Endothelial cell of umbilical vein (primary cell): Measurements from ENCODE around the gene RASL11A. TPM values are rescaled to one million over a fixed set of nuclear protein-coding genes. Genes with fewer than 3 reads are reported as not detected.

ENCODE experiments used
- BruUV-seq: library from RNA; stranded (reverse); fragments of 400-500 nt; replicated peaks from 2 replicates; lab custom pipeline; 2021; lab: Mats Ljungman, UMichigan
- CTCF ChIA-PET: fragments of 300-600, 350-600 bp; sonication (Branson Sonifier 250); formaldehyde crosslinking; loops from one replicate; lab custom pipeline; 2021; ENCODE audit warnings: antibody characterized with exemption, inconsistent platforms; lab: Charles Lee
- POLR2A ChIA-PET: fragments of 300-600, 350-600 bp; sonication (Branson Sonifier 250); formaldehyde crosslinking; loops from one replicate; lab custom pipeline; 2021; ENCODE audit warnings: antibody characterized with exemption, inconsistent platforms; lab: Charles Lee
- DNase-seq: peaks from one replicate; pipeline ENCODE4 v3.0.0-alpha.2; 2011; ENCODE audit warnings: low read depth, low spot score
- FAIRE-seq: peaks from 2 replicates; lab custom pipeline; 2011; peaks lifted over from hg19 to GRCh38; lab: Jason Lieb, UNC
- H2AFZ ChIP-seq: 2 replicates; pipeline ENCODE4 v1.6.0; 2012; ENCODE audit warnings: low read depth, low read length, control low read depth, inconsistent platforms
- H3K27ac ChIP-seq: 2 replicates; pipeline ENCODE4 v1.5.1; 2011; ENCODE audit warnings: low read depth, mild to moderate bottlenecking, control low read depth, low read length, moderate library complexity; ENCODE audit not compliant: insufficient read depth
- H3K27me3 ChIP-seq, 2 experiments: 2 replicates each; pipeline versions ENCODE4 v1.6.0 to v1.6.1; 2011; ENCODE audit warnings: low read length in 2 of 2, mixed read lengths in 1 of 2; ENCODE audit not compliant: control insufficient read depth in 2 of 2, insufficient read depth in 2 of 2
- H3K36me3 ChIP-seq, 2 experiments: 2 replicates in 1 of 2; 3 replicates in 1 of 2; pipeline ENCODE4 v1.5.1; 2011; ENCODE audit warnings: low read length in 2 of 2, mild to moderate bottlenecking in 1 of 2, moderate library complexity in 1 of 2; ENCODE audit not compliant: control insufficient read depth in 2 of 2, insufficient read depth in 2 of 2; ENCODE audit errors: extremely low read depth in 1 of 2
- H3K4me1 ChIP-seq: 3 replicates; pipeline ENCODE4 v1.5.1; 2011; ENCODE audit warnings: mild to moderate bottlenecking, low read length; ENCODE audit not compliant: control insufficient read depth, insufficient read depth; ENCODE audit errors: extremely low read depth
- H3K4me2 ChIP-seq: 2 replicates; pipeline ENCODE4 v1.6.1; 2011; ENCODE audit warnings: low read length, control low read depth, mixed read lengths; ENCODE audit not compliant: insufficient read depth
- H3K4me3 ChIP-seq, 3 experiments: fragments of 200-600 bp in 1 of 3; sonication (generic), shearing (Covaris generic) in 1 of 3; replicated peaks in 1 of 3; 2 replicates each; pipeline ENCODE4 v1.5.1; 2011 to 2016; ENCODE audit warnings: control low read depth in 3 of 3, low read length in 3 of 3, mild to moderate bottlenecking in 2 of 3, inconsistent platforms in 1 of 3, low read depth in 1 of 3, moderate library complexity in 1 of 3; ENCODE audit not compliant: insufficient read depth in 1 of 3
- H3K79me2 ChIP-seq: 2 replicates; pipeline ENCODE4 v1.6.0; 2012; ENCODE audit warnings: low read length, inconsistent platforms; ENCODE audit not compliant: control insufficient read depth, insufficient read depth
- H3K9ac ChIP-seq: replicated peaks from 2 replicates; pipeline ENCODE3; 2011; ENCODE audit warnings: low read length, control low read depth; ENCODE audit not compliant: insufficient read depth; ENCODE audit errors: extremely low read depth
- H3K9me1 ChIP-seq: replicated peaks from 3 replicates; pipeline ENCODE4 v1.6.0; 2011; ENCODE audit warnings: mild to moderate bottlenecking, low read length; ENCODE audit not compliant: control insufficient read depth, insufficient read depth; ENCODE audit errors: extremely low read depth
- H3K9me3 ChIP-seq: replicated peaks from 2 replicates; pipeline ENCODE4 v1.5.1; 2012; ENCODE audit warnings: low read length, inconsistent platforms; ENCODE audit not compliant: control insufficient read depth, insufficient read depth
- H4K20me1 ChIP-seq: replicated peaks from 2 replicates; pipeline ENCODE3; 2011; ENCODE audit warnings: mild to moderate bottlenecking, low read length; ENCODE audit not compliant: control insufficient read depth, insufficient read depth; ENCODE audit errors: extremely low read depth
- CTCF ChIP-seq, 2 donors: IDR thresholded peaks; 1 replicate in 1 of 2; 2 replicates in 1 of 2; pipeline ENCODE4 v1.5.1; 2011; ENCODE audit warnings: low read length in 2 of 2, mild to moderate bottlenecking in 2 of 2, moderate library complexity in 2 of 2, control low read depth in 1 of 2, inconsistent platforms in 1 of 2, low read depth in 1 of 2; ENCODE audit not compliant: insufficient read depth in 1 of 2; ENCODE audit errors: extremely low read depth in 1 of 2
- EZH2 ChIP-seq: IDR thresholded peaks from 2 replicates; pipeline ENCODE4 v1.6.1; 2012; ENCODE audit warnings: borderline replicate concordance, low read depth, mild to moderate bottlenecking, moderate library complexity, low read length, inconsistent platforms; ENCODE audit not compliant: severe bottlenecking
- FOS ChIP-seq: IDR thresholded peaks from 2 replicates; pipeline ENCODE4 v1.6.1; 2011; ENCODE audit warnings: mild to moderate bottlenecking, low read length, moderate library complexity, borderline replicate concordance; ENCODE audit not compliant: insufficient read depth
- GATA2 ChIP-seq: IDR thresholded peaks from 2 replicates; pipeline ENCODE4 v1.7.0; 2011; ENCODE audit warnings: low read depth, mild to moderate bottlenecking, moderate library complexity, mixed read lengths, low read length; ENCODE audit not compliant: insufficient read length, insufficient read depth
- JUN ChIP-seq: IDR thresholded peaks from 2 replicates; pipeline ENCODE4 v1.6.1; 2011; ENCODE audit warnings: borderline replicate concordance, low read depth; ENCODE audit not compliant: insufficient read length, insufficient read depth
- MAX ChIP-seq: IDR thresholded peaks from 2 replicates; pipeline ENCODE4 v1.6.1; 2011; ENCODE audit not compliant: insufficient read depth, insufficient read length
- MYC ChIP-seq: IDR thresholded peaks from one replicate; pipeline ENCODE4 v1.6.1; 2011; ENCODE audit warnings: mild to moderate bottlenecking, low read depth, low read length
- POLR2A ChIP-seq: IDR thresholded peaks from 2 replicates; pipeline ENCODE4 v1.6.1; 2012; ENCODE audit warnings: low read depth, mild to moderate bottlenecking, control low read depth, low read length
- POLR2AphosphoS5 ChIP-seq: IDR thresholded peaks from 2 replicates; pipeline ENCODE4 v1.6.1; 2012; ENCODE audit warnings: low read depth, mild to moderate bottlenecking, control low read depth, low read length, moderate library complexity; ENCODE audit not compliant: insufficient read depth
- dilution Hi-C: fragments of 300-500 bp; cut with MboI; formaldehyde crosslinking; loops from one replicate; pipeline ENCODE4 v1.15.0; 2019; ENCODE audit warnings: low sequenced_read_pairs; ENCODE audit not compliant: extremely low pct_ligation_motif_present
- intact Hi-C: fragments of 100-400 bp; cut with micrococcal nuclease; formaldehyde crosslinking; loops from one replicate; pipeline ENCODE4 v1.10.0; 2022
- polyA plus RNA-seq, 4 experiments: library from polyadenylated mRNA; depleted of rRNA in 3 of 4; stranded (reverse) in 3 of 4; unstranded in 1 of 4; fragments of >200 nt; gene quantifications; 2 replicates each; pipeline versions ENCODE4 v1.2.1 to v1.2.3, GENCODE V29; 2011 to 2012; ENCODE audit warnings: missing spikeins in 1 of 4
- total RNA-seq: library from RNA; stranded (reverse); gene quantifications from 2 replicates; pipeline ENCODE4 v1.2.3, GENCODE V29; 2021

The RASL11A gene
- total and polyA plus RNA-seq, 2 donors (not counting 3 experiments of a cell fraction or from before 2014, with no cell fraction given): 1.2 to 1.3 TPM

GRCh38 chr13:27276188-27276587 lies 5.6 kb downstream of the RASL11A start:
- H3K27ac ChIP-seq: no peak overlapping the region
- no peak overlapping the region for H3K9ac ChIP-seq
- no peaks in the 10 kb centered on the region for H3K79me2 ChIP-seq
- no peaks in the 10 kb centered on the region for H3K36me3 ChIP-seq
- dilution Hi-C loops: no loop called here
- no peak for FAIRE-seq
- peaks cover 15% of the 10 kb centered on the region for H3K4me1 ChIP-seq
- no peaks in the 10 kb centered on the region for H3K9me3 ChIP-seq
- BruUV-seq: no TSS peak
- intact Hi-C loops: no loop called here
- no peak overlapping the region for H3K4me3 ChIP-seq
- ChIA-PET CTCF (interaction anchor here (1.4 kb wide), 1 partner anchor 11 kb away, joined by 3 read pairs; no protein-coding TSS in a partner anchor), POLR2A (no interaction called here)
- no peaks in the 10 kb centered on the region for H3K9me1 ChIP-seq
- DNase-seq: no peak
- H3K27me3 ChIP-seq: peaks cover 27 to 30% of the 10 kb centered on the region in 2 experiments
- H3K4me2 ChIP-seq: no peak overlapping the region
- no peak overlapping the region for H2AFZ ChIP-seq
- TF ChIP-seq FOS (no peak), POLR2A (no peak), JUN (no peak), EZH2 (no peak), GATA2 (no peak), MYC (no peak), CTCF (IDR thresholded peaks at IDR 0.05; ENCODE audit: extremely low read depth in 1 of 2, insufficient read depth in 1 of 2, low read depth in 1 of 2, low read length in 2 of 2) (no peak), POLR2AphosphoS5 (no peak), MAX (no peak)
- no peaks in the 10 kb centered on the region for H4K20me1 ChIP-seq
